SH-SY5Y (cell line): ENCODE measurements around the gene CNKSR3.

Experiments used
- GATA2 ChIP-seq: IDR thresholded peaks from 2 replicates; pipeline ENCODE4 v1.6.1; 2011; ENCODE audit warnings: mild to moderate bottlenecking, low read depth, low read length
- GATA3 ChIP-seq: IDR thresholded peaks from 2 replicates; pipeline ENCODE4 v1.6.1; 2011; ENCODE audit warnings: low read depth, mild to moderate bottlenecking, low read length, moderate library complexity

GRCh38 chr6:154521412-154521811 lies 10.9 kb upstream of the CNKSR3 start:
- TF ChIP-seq GATA3 (no peak), GATA2 (no peak)
